ENCODE data around the gene OR5I1. TPM values are rescaled to one million over a fixed set of nuclear protein-coding genes. Genes with fewer than 3 reads are reported as not detected.

Gene OR5I1
- total RNA-seq = not detected in 2 replicates

DNA sequence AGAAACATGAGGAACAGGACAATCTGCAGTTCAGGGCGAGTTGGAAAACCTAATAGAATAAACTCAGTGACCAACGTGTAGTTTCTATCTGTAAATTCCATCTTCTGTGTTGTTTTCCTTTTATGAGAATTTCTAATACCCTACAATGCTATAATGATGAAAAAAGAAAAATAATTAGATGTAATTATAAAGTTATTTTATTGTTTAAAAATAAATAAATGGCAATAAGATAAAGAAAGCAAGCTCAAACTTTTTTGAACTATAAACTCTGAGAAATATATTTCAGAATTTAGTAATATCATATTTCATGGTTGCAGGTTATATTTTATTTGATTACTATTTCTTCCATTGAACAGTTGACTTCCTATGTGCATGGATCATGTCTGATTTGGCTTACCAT lies at the start of gene OR5I1:
OR5I1 (minus strand) TSS at position 101 of the 400 bp plus-strand sequence; CDS start at position 101, 0 bp downstream.

DNA sequence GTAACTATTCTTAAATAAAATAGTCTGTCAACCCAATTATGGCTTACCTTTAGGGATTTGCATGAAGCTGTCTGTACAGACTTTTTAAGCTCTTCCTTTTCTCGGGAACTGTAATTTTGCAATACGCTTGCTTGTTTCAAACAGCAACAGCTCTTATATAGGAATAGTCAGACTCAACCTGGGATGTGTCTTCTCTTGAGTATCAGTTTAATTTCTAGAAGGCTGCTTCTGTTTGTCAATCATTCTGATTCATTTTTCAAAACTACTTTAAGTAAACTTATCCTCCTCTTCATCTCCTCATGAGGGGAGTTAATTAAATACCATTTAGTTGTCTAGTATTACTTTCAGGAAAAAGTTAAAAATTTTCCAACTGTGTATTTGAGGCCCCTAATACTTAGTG lies 33.6 kb upstream of the OR5I1 start, which contains the start of gene OR10AG1:
OR10AG1 (minus strand) TSS at position 101 of the 400 bp plus-strand sequence; CDS start at position 63, 38 bp downstream.

DNA sequence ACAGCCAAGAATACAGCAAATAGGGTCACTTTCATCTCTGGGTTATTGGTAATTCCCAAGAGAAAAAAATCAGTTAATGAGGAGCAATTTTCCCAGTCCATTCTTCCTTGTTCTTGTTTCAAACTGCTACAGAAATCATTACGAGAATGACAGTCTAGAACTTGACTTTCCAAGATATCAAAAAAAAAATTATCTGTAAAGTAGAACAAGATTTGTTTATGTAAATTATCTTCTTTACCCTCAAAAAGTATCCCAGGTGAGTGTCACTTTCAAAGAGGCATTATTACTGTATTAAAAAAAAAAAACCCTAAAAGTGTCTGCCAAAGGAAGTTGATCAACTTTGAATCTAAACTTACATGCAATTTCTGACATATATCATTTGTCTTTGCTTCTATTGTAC lies 21.7 kb downstream of the OR5I1 start, which contains the start of gene OR5W2:
OR5W2 (minus strand) TSS at position 101 of the 400 bp plus-strand sequence; CDS start at position 101, 0 bp downstream.

Other genes starting within 250 kb of the OR5I1 start
- not detected in 2 replicates for gene OR5D13, start 163.0 kb downstream of the OR5I1 start, total RNA-seq
- not detected in 2 replicates for gene OR5D14, start 140.8 kb downstream of the OR5I1 start, total RNA-seq
- not detected in 2 replicates for gene OR5L1, start 125.0 kb downstream of the OR5I1 start, total RNA-seq
- gene OR5D18, start 116.8 kb downstream of the OR5I1 start, total RNA-seq = not detected in 2 replicates
- gene OR5L2, start 109.2 kb downstream of the OR5I1 start, total RNA-seq = not detected in 2 replicates
- not detected in 2 replicates for gene OR5D16, start 97.6 kb downstream of the OR5I1 start, total RNA-seq
- not detected in 2 replicates for gene TRIM51, start 53.1 kb downstream of the OR5I1 start, total RNA-seq
- gene OR5W2, start 21.8 kb downstream of the OR5I1 start, total RNA-seq = not detected in 2 replicates
- not detected in 2 replicates for gene OR10AG1, start 33.5 kb upstream of the OR5I1 start, total RNA-seq
- gene OR5F1, start 58.2 kb upstream of the OR5I1 start, total RNA-seq = not detected in 2 replicates
- gene OR5AS1, start 91.3 kb upstream of the OR5I1 start, total RNA-seq = not detected in 2 replicates
- not detected in 2 replicates for gene OR8I2, start 156.9 kb upstream of the OR5I1 start, total RNA-seq
- not detected in 2 replicates for gene OR8H2, start 167.3 kb upstream of the OR5I1 start, total RNA-seq
- gene OR8H3, start 186.0 kb upstream of the OR5I1 start, total RNA-seq = not detected in 2 replicates
- not detected in 2 replicates for gene OR8J3, start 203.8 kb upstream of the OR5I1 start, total RNA-seq
- gene OR8K5, start 223.9 kb upstream of the OR5I1 start, total RNA-seq = not detected in 2 replicates
- gene OR5J2, start 240.2 kb upstream of the OR5I1 start, total RNA-seq = not detected in 2 replicates